ENCODE data around the gene SIL1. TPM values are rescaled to one million over a fixed set of nuclear protein-coding genes. Genes with fewer than 3 reads are reported as not detected.

The SIL1 gene
- total and polyA plus RNA-seq, 2 of the 8 experiments (the other 6 are each of a cell fraction or from before 2014, with no cell fraction given): 8.3 to 12.8 TPM

DNA sequence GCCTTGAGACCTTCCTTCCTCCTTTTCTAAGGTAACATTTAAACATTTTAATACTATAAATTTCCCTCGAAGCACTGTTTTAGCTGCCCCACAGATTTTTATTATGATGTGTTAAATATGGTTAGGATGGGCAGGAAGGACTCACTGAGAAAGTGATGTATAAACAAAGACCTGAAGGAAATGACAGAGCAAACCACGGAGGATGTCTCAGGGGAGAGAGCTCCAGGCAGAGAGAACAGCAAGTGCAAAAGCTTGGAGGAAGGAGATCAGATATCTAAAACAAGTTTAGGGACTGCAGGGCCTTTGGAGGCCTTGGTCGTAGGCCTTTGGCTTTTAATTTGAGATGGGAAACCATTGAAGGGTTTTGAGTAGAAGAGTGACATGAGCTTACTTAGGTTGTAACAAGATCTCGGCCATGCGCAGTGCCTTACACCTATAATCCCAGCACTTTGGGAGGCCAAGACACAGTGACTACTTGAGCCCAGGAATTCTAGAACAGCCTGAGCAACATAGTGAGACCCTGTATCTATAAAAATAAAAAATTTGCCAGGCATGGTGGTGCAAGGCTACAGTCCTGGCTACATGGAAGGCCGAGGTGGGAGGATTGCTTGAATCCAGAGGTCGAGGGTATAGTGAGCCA lies 287.5 kb downstream of the SIL1 start:
- Histone ChIP-seq H2AK5ac (ENCODE audit: low read depth, low read length) (no peak overlapping the region), H2BK20ac (ENCODE audit: low read length) (no peak overlapping the region), H3K4me2 (ENCODE audit: insufficient read depth in 1 of 2, low read depth in 2 of 2, low read length in 2 of 2) (no peak overlapping the region), H4K91ac (replicated peaks; ENCODE audit: insufficient read length, low read length) (no peak overlapping the region), H2BK15ac (ENCODE audit: low read length) (no peak overlapping the region), H3K27ac (ENCODE audit: low read depth, low read length) (no peak overlapping the region), H3K4me3 (ENCODE audit: extremely low read depth in 1 of 4, insufficient read depth in 2 of 4, low read depth in 3 of 4, low read length in 4 of 4) (no peak overlapping the region), H2AFZ (ENCODE audit: low read length) (no peak overlapping the region), H4K8ac (ENCODE audit: extremely low read depth, insufficient read depth, low read length) (no peak overlapping the region), H3K4ac (replicated peaks; ENCODE audit: insufficient read length, low read depth, low read length) (no peak overlapping the region), H3K18ac (ENCODE audit: extremely low read depth, low read length) (no peak overlapping the region; the same call in 1 of the 2 replicates), H3K56ac (replicated peaks; ENCODE audit: insufficient read length, low read depth, low read length) (no peak overlapping the region), H3K36me3 (ENCODE audit: control insufficient read depth in 2 of 4, insufficient read depth in 4 of 4, low read length in 3 of 4) (peaks cover 2 to 26% (median 6%) of the 10 kb centered on the region in 4 experiments; a peak in 5 of 8 replicates), H3K79me2 (ENCODE audit: control insufficient read depth in 1 of 2, insufficient read depth in 2 of 2, low read length in 2 of 2) (no peaks in the 10 kb centered on the region), H3K27me3 (replicated peaks in 1 of 4; ENCODE audit: control insufficient read depth in 3 of 4, extremely low read depth in 1 of 4, insufficient read depth in 3 of 4, low read length in 3 of 4) (no peaks in the 10 kb centered on the region), H2BK120ac (replicated peaks; ENCODE audit: low read depth, low read length) (no peak overlapping the region), H3K4me1 (replicated peaks in 1 of 4; ENCODE audit: control insufficient read depth in 3 of 4, insufficient read depth in 4 of 4, low read length in 3 of 4) (no peaks in the 10 kb centered on the region), H4K5ac (ENCODE audit: insufficient read length, low read depth, low read length) (no peak overlapping the region), H2BK5ac (ENCODE audit: low read depth, low read length) (no peak overlapping the region), H3K14ac (ENCODE audit: insufficient read length) (no peak overlapping the region), H3K23ac (ENCODE audit: insufficient read length) (no peak overlapping the region), H2BK12ac (ENCODE audit: low read depth, low read length) (no peak overlapping the region), H3K9me3 (ENCODE audit: insufficient read depth in 2 of 2, low read depth in 1 of 2, low read length in 1 of 2) (no peaks in the 10 kb centered on the region), H4K20me1 (replicated peaks in 1 of 2; ENCODE audit: control insufficient read depth in 1 of 2, insufficient read depth in 2 of 2, low read length in 2 of 2) (peaks cover 0 to 2% of the 10 kb centered on the region in 2 experiments), H3K23me2 (ENCODE audit: low read depth, low read length) (no peaks in the 10 kb centered on the region), H3K9ac (replicated peaks in 1 of 4; ENCODE audit: extremely low read depth in 1 of 4, low read depth in 3 of 4, low read length in 3 of 4) (no peak overlapping the region), H3K79me1 (ENCODE audit: low read depth, low read length) (no peaks in the 10 kb centered on the region)
- no peak for FAIRE-seq
- ChIA-PET POLR2A (ENCODE audit: partially characterized antibody) (no interaction called here), CTCF (ENCODE audit: partially characterized antibody) (interaction anchor here (1.0 to 1.3 kb wide), 2 partner anchors 10 to 37 kb away, joined by 3 to 5 read pairs; no protein-coding TSS in a partner anchor)
- 91% methylated on average over 7 of the region's 7 CpGs; no CpG with 5 or more reads in 1 of the 2 experiments for WGBS, 2 experiments (ENCODE audit: extremely low coverage in 1 of 2, insufficient coverage in 1 of 2, insufficient read length in 1 of 2, insufficient replicate concordance in 2 of 2, low coverage in 1 of 2, low lambda C conversion rate in 2 of 2, missing lambda C conversion rate in 1 of 2)
- TF ChIP-seq BCL11A (IDR thresholded peaks at IDR 0.05; ENCODE audit: low read depth in 2 of 2, low read length in 2 of 2) (no peak), BACH1 (IDR thresholded peaks at IDR 0.05; ENCODE audit: low read length) (no peak), POLR2A (IDR thresholded peaks at IDR 0.05; ENCODE audit: control extremely low read depth in 1 of 2, low read depth in 2 of 2, low read length in 2 of 2) (no peak), JUN (IDR thresholded peaks at IDR 0.05; ENCODE audit: low read depth, low read length) (no peak), YY1 (IDR thresholded peaks at IDR 0.05; ENCODE audit: low read depth, low read length) (no peak)
- TF ChIP-seq, protein P1, sequence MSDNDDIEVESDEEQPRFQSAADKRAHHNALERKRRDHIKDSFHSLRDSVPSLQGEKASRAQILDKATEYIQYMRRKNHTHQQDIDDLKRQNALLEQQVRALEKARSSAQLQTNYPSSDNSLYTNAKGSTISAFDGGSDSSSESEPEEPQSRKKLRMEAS (IDR thresholded peaks at IDR 0.05): no peak
- DNase-seq (ENCODE audit: low read depth in 1 of 2, low spot score in 2 of 2): no peak
